ENCODE measurements around the gene RUNX2.

GRCh38 chr6:45558858-45559257 is 230.7 kb downstream of the RUNX2 start:
- no peak for TF ChIP-seq BACH2 (CRISPR knock-in tag; IDR thresholded peaks at IDR 0.05; ENCODE audit: borderline replicate concordance)
- TF ChIP-seq ZC3H10 (CRISPR knock-in tag; IDR thresholded peaks at IDR 0.05), result no peak
- no peak for TF ChIP-seq ARNTL (CRISPR knock-in tag; IDR thresholded peaks at IDR 0.05; ENCODE audit: borderline replicate concordance, low read depth)
- TF ChIP-seq ZNF70 (CRISPR knock-in tag; IDR thresholded peaks at IDR 0.05), result no peak
